A549 (cell line): ENCODE measurements around the gene TOE1.

Experiments used
- CBX8 ChIP-seq: fragments of 200-600 bp; sonication (generic); IDR thresholded peaks from 2 replicates; pipeline ENCODE4 v1.6.1; 2016
- CTCF ChIP-seq: fragments of >200 bp; sonication (Bioruptor Twin); formaldehyde crosslinking; IDR thresholded peaks from 3 replicates; pipeline ENCODE4 v1.5.1; 2016
- HDAC2 ChIP-seq: fragments of 200-600 bp; sonication (generic); IDR thresholded peaks from 2 replicates; pipeline ENCODE4 v1.6.1; 2016
- JUN ChIP-seq, 2 experiments: fragments of >200 bp; sonication (Bioruptor Twin); formaldehyde crosslinking; IDR thresholded peaks; 2 replicates in 1 of 2; 3 replicates in 1 of 2; pipeline ENCODE4 v1.6.1; 2016 to 2017
- KDM1A ChIP-seq: fragments of 200-600 bp; sonication (generic); IDR thresholded peaks from 2 replicates; pipeline ENCODE4 v1.6.1; 2016; ENCODE audit warnings: low read depth, mild to moderate bottlenecking
- POLR2A ChIP-seq: IDR thresholded peaks from 2 replicates; pipeline ENCODE4 v1.6.1; 2012; ENCODE audit warnings: mild to moderate bottlenecking, low read length
- RFX5 ChIP-seq: fragments of 450-650 bp; IDR thresholded peaks from 2 replicates; pipeline ENCODE4 v1.7.1; 2014; ENCODE audit warnings: antibody characterized with exemption, mild to moderate bottlenecking, moderate library complexity
- SREBF2 ChIP-seq: fragments of 450-650 bp; IDR thresholded peaks from 2 replicates; pipeline ENCODE4 v1.6.1; 2014; ENCODE audit warnings: mild to moderate bottlenecking, moderate library complexity
- TF ChIP-seq, protein P1 (sequence below): fragments of 200-600 bp; sonication (generic); IDR thresholded peaks from 2 replicates; pipeline ENCODE4 v1.6.1; 2016; ENCODE audit warnings: antibody characterized with exemption, mild to moderate bottlenecking, moderate library complexity

DNA sequence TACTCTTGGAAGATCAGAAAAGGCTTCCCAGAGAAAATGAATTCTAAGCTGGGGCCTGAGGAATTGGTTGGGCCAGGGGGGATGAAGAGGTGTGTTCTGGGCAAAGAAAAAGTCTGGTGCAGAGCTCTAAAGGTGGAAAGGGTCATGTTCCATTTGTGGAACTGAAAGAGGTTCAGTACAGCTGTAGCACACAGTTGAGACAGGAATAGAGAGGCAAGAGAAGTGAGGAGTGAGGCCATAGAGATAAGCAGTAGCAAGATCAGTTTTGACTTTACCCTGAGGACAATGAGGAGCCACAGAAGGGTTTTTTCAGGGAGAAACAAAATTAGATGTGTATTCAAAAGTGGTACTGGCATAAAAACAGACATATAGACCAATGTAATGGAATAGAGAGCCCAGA, 30.6 kb downstream of the TOE1 start:
- TF ChIP-seq, protein P1, sequence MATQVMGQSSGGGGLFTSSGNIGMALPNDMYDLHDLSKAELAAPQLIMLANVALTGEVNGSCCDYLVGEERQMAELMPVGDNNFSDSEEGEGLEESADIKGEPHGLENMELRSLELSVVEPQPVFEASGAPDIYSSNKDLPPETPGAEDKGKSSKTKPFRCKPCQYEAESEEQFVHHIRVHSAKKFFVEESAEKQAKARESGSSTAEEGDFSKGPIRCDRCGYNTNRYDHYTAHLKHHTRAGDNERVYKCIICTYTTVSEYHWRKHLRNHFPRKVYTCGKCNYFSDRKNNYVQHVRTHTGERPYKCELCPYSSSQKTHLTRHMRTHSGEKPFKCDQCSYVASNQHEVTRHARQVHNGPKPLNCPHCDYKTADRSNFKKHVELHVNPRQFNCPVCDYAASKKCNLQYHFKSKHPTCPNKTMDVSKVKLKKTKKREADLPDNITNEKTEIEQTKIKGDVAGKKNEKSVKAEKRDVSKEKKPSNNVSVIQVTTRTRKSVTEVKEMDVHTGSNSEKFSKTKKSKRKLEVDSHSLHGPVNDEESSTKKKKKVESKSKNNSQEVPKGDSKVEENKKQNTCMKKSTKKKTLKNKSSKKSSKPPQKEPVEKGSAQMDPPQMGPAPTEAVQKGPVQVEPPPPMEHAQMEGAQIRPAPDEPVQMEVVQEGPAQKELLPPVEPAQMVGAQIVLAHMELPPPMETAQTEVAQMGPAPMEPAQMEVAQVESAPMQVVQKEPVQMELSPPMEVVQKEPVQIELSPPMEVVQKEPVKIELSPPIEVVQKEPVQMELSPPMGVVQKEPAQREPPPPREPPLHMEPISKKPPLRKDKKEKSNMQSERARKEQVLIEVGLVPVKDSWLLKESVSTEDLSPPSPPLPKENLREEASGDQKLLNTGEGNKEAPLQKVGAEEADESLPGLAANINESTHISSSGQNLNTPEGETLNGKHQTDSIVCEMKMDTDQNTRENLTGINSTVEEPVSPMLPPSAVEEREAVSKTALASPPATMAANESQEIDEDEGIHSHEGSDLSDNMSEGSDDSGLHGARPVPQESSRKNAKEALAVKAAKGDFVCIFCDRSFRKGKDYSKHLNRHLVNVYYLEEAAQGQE, result no peak
- TF ChIP-seq CBX8, result no peak
- TF ChIP-seq SREBF2, result no peak
- TF ChIP-seq CTCF, result no peak
- TF ChIP-seq KDM1A, result no peak
- no peak for TF ChIP-seq HDAC2
- TF ChIP-seq POLR2A, result no peak
- TF ChIP-seq JUN (IDR thresholded peaks at IDR 0.05), result no peak
- no peak for TF ChIP-seq RFX5
